IPS DF 6.9 (cell line): Measurements from ENCODE around the gene C9orf50.

Source experiments
- DNase-seq: peaks from one replicate; pipeline ENCODE4 v3.0.0-alpha.2; 2013; ENCODE audit warnings: low read depth, low spot score
- H3K27ac ChIP-seq: one replicate; pipeline ENCODE4 v1.5.1; 2013; ENCODE audit warnings: low read length, control low read depth
- H3K27me3 ChIP-seq: 2 replicates; pipeline ENCODE4 v1.6.1; 2013; ENCODE audit warnings: mild to moderate bottlenecking, low read length; ENCODE audit not compliant: control insufficient read depth, insufficient read depth
- H3K36me3 ChIP-seq: 2 replicates; pipeline ENCODE4 v1.6.1; 2013; ENCODE audit warnings: low read length; ENCODE audit not compliant: control insufficient read depth, insufficient read depth
- H3K4me1 ChIP-seq: 2 replicates; pipeline ENCODE4 v1.6.1; 2013; ENCODE audit warnings: low read length; ENCODE audit not compliant: control insufficient read depth, insufficient read depth
- H3K4me3 ChIP-seq: 2 replicates; pipeline ENCODE4 v1.5.1; 2013; ENCODE audit warnings: mild to moderate bottlenecking, low read length
- H3K9me3 ChIP-seq: 2 replicates; pipeline ENCODE4 v1.6.1; 2013; ENCODE audit warnings: low read length, inconsistent platforms; ENCODE audit not compliant: control insufficient read depth, insufficient read depth
- WGBS: extraction: QIAGEN DNeasy Blood & Tissue Kit; methylation state at CpG from one replicate; pipeline ENCODE4 v1.1.7; 2013; ENCODE audit warnings: mixed read lengths, missing lambda C conversion rate; ENCODE audit not compliant: insufficient read length, insufficient coverage; 5-methylcytosine and 5-hydroxymethylcytosine counted together

C9orf50 gene

DNA sequence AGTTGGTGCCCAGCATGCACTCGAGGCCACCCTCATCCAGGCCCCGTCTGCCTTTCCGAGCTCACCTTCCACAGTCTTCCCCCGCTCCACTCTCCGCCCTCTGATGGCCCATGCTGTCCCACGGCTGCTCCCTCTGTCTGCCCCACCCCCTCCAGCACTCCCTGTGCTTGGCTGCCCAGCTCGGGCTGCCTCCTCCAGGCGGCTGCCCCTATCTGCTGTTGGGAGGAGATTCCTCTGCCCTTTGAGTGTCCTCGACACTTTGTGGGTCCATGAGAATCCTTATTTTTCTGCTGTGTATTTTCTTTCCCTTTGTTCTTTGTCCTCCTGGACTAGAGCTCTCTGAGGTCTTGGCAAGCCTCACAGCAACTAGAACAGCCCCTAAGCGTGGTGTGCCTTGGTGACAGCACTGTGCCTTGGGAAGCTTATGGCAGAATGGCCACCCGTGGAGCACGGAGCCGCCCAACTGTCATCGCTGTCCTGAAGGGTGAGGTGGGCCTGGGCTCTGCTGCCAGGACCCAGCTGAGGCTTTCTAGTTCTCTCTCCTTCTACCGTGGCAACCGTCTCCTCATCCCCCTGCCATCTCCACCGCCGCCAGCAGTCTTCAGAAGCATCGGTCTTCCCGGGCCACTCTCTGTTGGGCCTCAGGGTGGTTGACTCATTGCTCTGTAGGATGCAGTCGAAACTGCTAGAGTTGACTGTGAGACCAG is 10.2 kb upstream of the C9orf50 start:
- H3K27ac ChIP-seq = no peak overlapping the region
- H3K36me3 ChIP-seq = peaks cover 36% of the 10 kb centered on the region
- no peak overlapping the region for H3K4me3 ChIP-seq
- no peaks in the 10 kb centered on the region for H3K27me3 ChIP-seq
- H3K9me3 ChIP-seq = no peaks in the 10 kb centered on the region
- DNase-seq = no peak
- H3K4me1 ChIP-seq = peaks cover 6% of the 10 kb centered on the region; the same call in 1 of the 2 replicates
- no CpG with 5 or more reads among the region's 21 CpGs for WGBS

- peaks cover 6% of the 10 kb centered on the region; the same call in 1 of the 2 replicates for H3K4me1 ChIP-seq
- no peak overlapping the region for H3K27ac ChIP-seq
- no peak overlapping the region for H3K4me3 ChIP-seq
- no peaks in the 10 kb centered on the region for H3K27me3 ChIP-seq
- no peak for DNase-seq
- WGBS = no CpG with 5 or more reads among the region's 8 CpGs
- H3K9me3 ChIP-seq = no peaks in the 10 kb centered on the region
- H3K36me3 ChIP-seq = peaks cover 21% of the 10 kb centered on the region
These were observed 8.4 kb upstream of the C9orf50 start for GRCh38 chr9:129629251-129629820.

GRCh38 chr9:129628709-129629108 is 7.8 kb upstream of the C9orf50 start:
- no peaks in the 10 kb centered on the region for H3K9me3 ChIP-seq
- no peaks in the 10 kb centered on the region for H3K27me3 ChIP-seq
- DNase-seq = no peak
- no CpG with 5 or more reads among the region's 6 CpGs for WGBS
- no peak overlapping the region for H3K27ac ChIP-seq
- H3K4me3 ChIP-seq = no peak overlapping the region
- H3K4me1 ChIP-seq = peaks cover 6% of the 10 kb centered on the region; the same call in 1 of the 2 replicates
- peaks cover 16% of the 10 kb centered on the region for H3K36me3 ChIP-seq

DNA sequence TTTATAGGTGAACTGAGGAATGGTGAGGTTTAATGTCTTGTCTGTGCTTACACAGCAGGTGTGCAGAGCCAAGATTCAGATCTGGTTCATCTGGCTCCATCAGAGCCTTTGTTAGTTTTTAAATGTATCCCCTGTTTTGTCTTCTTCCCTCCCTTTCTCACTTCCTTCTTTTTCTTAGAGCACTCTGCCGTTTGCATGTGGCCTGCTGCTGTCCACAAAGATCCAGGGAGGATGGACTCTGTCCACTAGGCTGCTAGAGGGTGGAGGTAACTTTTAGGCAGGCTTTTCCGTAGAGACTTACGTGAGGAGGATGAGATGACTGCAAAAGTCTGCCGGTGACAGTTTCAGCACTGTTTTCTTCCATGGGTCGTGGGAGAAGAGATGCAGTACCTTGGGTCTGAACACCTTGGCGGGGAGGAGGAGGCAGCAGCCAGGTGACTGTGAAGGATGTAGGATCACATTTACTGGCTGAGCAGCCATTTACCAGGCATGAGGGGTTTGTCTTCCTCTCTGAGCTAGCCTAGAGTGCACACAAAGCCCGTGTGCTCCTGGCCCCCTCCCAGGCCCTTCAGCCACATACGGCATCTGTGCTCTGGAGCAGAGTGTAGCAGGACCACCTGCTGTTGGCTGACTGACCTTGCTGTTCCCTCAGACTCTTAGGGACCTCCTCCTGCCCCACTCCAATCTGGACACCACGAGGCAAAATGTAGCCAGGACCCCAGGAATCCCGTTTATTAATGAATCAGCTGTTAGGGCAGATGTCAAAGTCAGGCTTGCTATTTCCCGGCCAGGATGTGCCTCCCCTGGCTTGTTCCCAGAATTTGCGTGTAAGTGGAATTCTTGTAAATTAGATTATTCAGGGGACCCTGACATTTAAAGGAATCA is 6.9 kb upstream of the C9orf50 start:
- H3K27me3 ChIP-seq = no peaks in the 10 kb centered on the region
- no peak overlapping the region for H3K4me3 ChIP-seq
- WGBS = no CpG with 5 or more reads among the region's 12 CpGs
- peaks cover 10% of the 10 kb centered on the region for H3K36me3 ChIP-seq
- DNase-seq = no peak
- no peak overlapping the region for H3K27ac ChIP-seq
- H3K4me1 ChIP-seq = peaks cover 6% of the 10 kb centered on the region; the same call in 1 of the 2 replicates
- no peaks in the 10 kb centered on the region for H3K9me3 ChIP-seq

- H3K4me1 ChIP-seq = peaks cover 6% of the 10 kb centered on the region; the same call in 1 of the 2 replicates
- peak overlapping the region; percentile 84 for H3K4me3 ChIP-seq
- no peaks in the 10 kb centered on the region for H3K9me3 ChIP-seq
- no peaks in the 10 kb centered on the region for H3K27me3 ChIP-seq
- H3K36me3 ChIP-seq = peaks cover 6% of the 10 kb centered on the region
- no peak for DNase-seq
- no CpG with 5 or more reads among the region's 20 CpGs for WGBS
- no peak overlapping the region for H3K27ac ChIP-seq
These were observed 5.9 kb upstream of the C9orf50 start for GRCh38 chr9:129626625-129627284.

DNA sequence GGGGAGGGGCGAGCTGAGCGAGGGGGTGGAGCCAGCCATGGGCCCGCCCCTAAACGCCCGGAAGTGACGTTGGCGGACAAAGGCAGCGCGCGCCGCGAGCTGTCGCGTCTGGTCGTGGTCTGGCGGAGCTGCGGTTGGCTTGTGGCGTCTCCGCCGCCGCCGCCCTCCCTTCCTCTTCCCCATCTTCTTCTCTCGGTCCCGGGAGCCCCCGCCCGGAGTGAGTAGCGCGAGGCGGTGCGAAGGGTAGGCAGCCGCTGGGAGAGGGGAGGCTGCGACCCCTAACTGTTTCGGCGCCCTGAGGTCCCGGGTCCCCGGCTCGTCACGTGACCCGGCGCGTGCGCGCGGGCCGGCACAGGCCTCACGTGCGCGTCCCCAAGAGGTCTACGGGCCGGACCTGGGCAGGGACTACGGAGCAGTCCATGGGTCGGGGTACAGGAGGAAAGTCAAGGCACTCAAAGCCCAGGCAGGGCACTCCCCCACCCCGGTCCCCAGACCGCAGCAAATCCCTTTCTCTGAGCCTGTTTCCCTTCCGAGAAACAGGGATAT is 5.3 kb upstream of the C9orf50 start, which contains the start of gene NTMT1:
TSS of gene NTMT1 (plus strand) at position 85 of the 546 bp plus-strand sequence. CDS start 6,541 bp downstream, outside the sequence.
- Histone ChIP-seq H3K27me3 (peaks cover 2% of the 10 kb centered on the region; the same call in 1 of the 2 replicates), H3K27ac (no peak within 1 kb of the TSS), H3K4me1 (peaks cover 6% of the 10 kb centered on the region; the same call in 1 of the 2 replicates), H3K4me3 (peak within 1 kb of the TSS; percentile 84), H3K36me3 (peaks cover 6% of the 10 kb centered on the region), H3K9me3 (no peaks in the 10 kb centered on the region)
- WGBS = no CpG with 5 or more reads among the region's 55 CpGs
- DNase-seq = no peak

GRCh38 chr9:129624947-129625346 is 4.0 kb upstream of the C9orf50 start:
- Histone ChIP-seq H3K9me3 (no peaks in the 10 kb centered on the region), H3K27me3 (peaks cover 10% of the 10 kb centered on the region), H3K4me3 (no peak overlapping the region), H3K27ac (no peak overlapping the region), H3K4me1 (peaks cover 3% of the 10 kb centered on the region; the same call in 1 of the 2 replicates), H3K36me3 (peaks cover 6% of the 10 kb centered on the region; the same call in 1 of the 2 replicates)
- no CpG with 5 or more reads among the region's 9 CpGs for whole genome bisulfite sequencing
- DNase-seq = no peak

GRCh38 chr9:129624168-129624759 is 3.4 kb upstream of the C9orf50 start:
- Histone ChIP-seq H3K27ac (no peak overlapping the region), H3K27me3 (peaks cover 12% of the 10 kb centered on the region), H3K4me1 (peaks cover 3% of the 10 kb centered on the region), H3K4me3 (no peak overlapping the region), H3K9me3 (no peaks in the 10 kb centered on the region), H3K36me3 (peaks cover 6% of the 10 kb centered on the region; the same call in 1 of the 2 replicates)
- DNase-seq = no peak
- whole genome bisulfite sequencing = no CpG with 5 or more reads among the region's 12 CpGs

DNA sequence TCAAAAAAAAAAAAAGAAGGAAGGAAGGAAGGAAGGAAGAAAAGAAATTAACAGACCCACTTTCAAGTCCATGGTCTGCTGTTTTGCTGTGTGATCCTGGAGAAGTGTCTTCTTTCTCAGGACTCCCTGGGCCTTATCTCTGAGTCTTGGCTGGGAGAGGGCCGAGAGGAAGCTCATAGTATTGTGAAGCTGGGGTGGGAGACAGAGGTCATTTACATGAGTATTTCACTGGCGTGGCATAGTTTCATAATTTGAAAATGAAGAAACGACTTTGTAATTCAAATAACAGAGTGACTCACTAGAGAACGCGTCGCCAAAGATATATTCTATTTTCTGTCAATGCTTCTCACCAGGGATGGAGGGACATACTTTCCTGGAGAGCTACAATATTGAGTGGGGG is 2.4 kb upstream of the C9orf50 start:
- Histone ChIP-seq H3K4me1 (peaks cover 3% of the 10 kb centered on the region), H3K36me3 (peaks cover 6% of the 10 kb centered on the region; the same call in 1 of the 2 replicates), H3K9me3 (no peaks in the 10 kb centered on the region), H3K4me3 (no peak overlapping the region), H3K27me3 (peaks cover 12% of the 10 kb centered on the region), H3K27ac (no peak overlapping the region)
- DNase-seq = no peak
- WGBS = no CpG with 5 or more reads among the region's 6 CpGs
